Measurements from ENCODE around the gene BOLL.
"Not testable (repeated sequence)": the region's sequence is repeated elsewhere in the genome, so short reads cannot be mapped to it uniquely, and the experiment has no call there.

The BOLL gene, protein sequence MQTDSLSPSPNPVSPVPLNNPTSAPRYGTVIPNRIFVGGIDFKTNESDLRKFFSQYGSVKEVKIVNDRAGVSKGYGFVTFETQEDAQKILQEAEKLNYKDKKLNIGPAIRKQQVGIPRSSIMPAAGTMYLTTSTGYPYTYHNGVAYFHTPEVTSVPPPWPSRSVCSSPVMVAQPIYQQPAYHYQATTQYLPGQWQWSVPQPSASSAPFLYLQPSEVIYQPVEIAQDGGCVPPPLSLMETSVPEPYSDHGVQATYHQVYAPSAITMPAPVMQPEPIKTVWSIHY

DNA sequence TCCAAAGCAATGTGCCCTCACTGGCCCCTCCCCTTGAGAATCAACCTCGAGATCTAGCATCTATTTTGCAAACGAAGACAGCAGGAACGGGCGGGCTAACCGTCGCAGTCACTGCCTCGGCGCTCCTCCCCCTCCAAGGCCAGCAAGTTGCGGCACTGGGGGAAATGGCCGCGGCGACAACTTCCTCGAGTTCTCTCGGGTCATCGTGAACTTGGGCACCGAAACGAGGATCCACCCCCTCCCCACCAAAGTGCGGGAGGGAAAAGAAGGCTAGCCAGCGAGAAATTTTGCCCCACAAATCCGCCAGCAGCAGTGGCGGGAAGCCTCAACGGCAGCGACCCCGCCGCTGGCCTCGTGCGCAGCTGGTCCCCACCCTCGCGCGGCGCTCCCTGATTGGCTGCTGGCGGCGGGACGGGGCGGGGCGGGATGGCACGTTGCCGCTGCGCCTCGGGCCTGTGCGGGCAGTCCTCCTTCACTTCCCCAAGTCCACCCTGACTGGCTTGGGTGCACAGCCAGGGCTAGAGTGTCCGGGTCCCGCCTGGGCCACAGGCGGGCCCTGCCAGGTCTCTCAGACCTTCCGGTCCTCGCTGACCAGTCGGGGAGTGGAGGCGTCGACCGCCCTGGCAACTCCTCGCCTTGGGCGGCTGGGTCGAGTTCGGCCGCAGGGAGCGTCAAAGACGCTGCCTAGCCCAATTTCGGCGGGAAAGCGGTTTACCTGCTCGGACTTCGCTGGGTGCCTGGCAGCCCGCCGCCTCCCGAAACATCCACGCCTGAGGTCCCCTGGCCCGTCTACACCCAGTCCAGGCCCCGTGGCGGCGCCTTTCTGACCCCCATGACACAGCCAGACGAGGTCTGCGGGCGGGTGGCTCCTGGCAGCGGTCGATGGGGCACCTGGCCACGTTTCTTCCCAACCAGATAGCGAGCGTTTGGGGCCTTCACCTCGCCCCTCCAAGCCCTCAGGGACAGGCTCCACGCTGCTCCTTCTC, at the start of gene BOLL:
TSS of gene BOLL (minus strand) at position 364 of the 986 bp plus-strand sequence. CDS start 3,469 bp downstream, outside the sequence.
- no peak for DNase-seq (ENCODE audit: low read depth in 2 of 2)

DNA sequence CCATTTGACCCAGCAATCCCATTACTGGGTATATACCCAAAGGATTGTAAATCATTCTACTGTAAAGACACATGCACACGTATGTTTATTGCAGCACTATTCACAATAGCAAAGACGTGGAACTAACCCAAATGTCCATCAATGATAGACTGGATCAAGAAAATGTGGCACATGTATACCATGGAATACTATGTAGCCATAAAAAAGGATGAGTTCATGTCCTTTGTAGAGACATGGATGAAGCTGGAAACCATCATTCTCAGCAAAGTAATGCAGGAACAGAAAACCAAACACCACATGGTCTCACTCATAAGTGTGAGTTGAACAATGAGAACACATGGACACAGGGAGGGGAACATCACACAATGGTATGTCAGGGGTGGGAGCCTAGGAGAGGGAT, 49.7 kb upstream of the BOLL start:
- not testable (repeated sequence) for DNase-seq (ENCODE audit: low read depth in 2 of 2)

- no peak for DNase-seq (ENCODE audit: low read depth in 2 of 2)
Measured at GRCh38 chr2:197828464-197829135, 43.5 kb upstream of the BOLL start.

DNA sequence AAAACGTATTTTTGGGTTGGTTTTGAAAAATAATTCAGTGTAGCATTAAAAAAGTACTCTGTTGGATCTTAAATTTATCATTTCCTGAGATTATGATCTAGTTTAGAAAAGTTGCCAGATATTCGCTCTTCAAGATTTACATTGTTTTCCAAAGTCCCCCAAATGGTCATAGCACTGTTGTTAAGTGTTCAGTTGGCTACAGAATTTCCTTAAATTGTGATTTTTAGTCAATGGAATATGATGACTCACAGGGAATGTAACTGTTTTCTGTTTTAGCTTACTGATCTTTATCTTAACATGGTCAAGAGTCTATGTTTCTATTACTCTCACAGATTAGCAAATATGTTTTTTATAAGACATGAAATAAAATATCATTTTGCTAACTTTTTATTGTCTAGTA, 42.5 kb upstream of the BOLL start:
- no peak for DNase-seq (ENCODE audit: low read depth in 2 of 2)

GRCh38 chr2:197822333-197822732, 37.2 kb upstream of the BOLL start:
- DNase-seq (ENCODE audit: low read depth in 2 of 2), result no peak

GRCh38 chr2:197821550-197822289, 36.6 kb upstream of the BOLL start:
- no peak for DNase-seq (ENCODE audit: low read depth in 2 of 2)

DNA sequence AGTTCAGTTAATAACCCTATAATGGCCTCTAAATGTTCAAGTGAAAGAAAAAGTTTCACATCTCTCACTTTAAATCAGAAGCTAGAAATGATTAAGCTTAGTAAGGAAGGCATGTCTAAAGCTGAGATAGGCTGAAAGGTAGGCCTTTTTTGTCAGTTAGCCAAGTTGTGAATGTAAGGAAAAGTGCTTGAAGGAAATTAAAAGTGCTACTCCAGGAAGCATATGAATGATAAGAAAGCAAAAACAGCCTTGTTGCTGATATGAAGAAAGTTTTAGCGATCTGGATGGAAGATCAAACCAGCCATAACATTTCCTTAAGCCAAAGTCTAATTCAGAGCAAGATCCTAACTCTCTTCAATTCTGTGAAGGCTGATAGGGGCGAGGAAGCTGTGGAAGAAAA, 29.4 kb upstream of the BOLL start:
- no peak for DNase-seq (ENCODE audit: low read depth in 2 of 2)

DNA sequence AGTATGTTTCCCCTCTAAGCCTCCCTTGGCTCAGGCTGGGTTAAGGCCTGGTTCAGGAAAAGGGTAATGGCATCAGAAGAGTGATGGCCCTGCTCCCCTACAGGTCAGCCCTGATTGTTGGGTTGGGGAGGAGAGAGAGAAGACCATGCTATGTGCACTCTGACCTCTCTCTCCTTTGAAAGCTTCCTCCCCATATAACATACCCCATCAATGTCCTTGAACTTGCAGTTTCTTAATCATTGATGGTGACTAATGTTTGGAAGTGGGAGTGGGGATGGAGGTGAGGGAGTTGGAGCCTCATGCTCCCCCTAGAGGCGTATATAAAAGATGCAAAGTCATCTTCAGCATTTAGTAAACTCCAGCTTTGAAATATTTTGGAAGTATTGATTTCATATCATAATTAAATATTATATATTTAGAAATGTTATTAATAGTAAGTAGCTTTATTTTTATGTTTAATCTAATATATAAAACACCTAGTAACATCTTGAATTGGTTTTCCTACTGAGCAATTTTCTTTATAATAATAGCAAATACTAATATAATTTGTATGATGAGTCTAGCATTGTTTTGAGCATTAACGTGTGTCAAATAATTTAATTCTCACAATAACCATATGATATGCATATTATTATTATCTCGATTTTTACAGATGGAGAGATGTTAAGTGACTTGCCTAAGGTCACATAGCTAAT, 28.1 kb upstream of the BOLL start:
- DNase-seq (ENCODE audit: low read depth in 2 of 2), result no peak

- DNase-seq (ENCODE audit: low read depth in 2 of 2), result no peak
Measured at GRCh38 chr2:197810491-197810890, 25.4 kb upstream of the BOLL start.

- no peak for DNase-seq (ENCODE audit: low read depth in 2 of 2)
Measured at GRCh38 chr2:197810016-197810415, 24.9 kb upstream of the BOLL start.

DNA sequence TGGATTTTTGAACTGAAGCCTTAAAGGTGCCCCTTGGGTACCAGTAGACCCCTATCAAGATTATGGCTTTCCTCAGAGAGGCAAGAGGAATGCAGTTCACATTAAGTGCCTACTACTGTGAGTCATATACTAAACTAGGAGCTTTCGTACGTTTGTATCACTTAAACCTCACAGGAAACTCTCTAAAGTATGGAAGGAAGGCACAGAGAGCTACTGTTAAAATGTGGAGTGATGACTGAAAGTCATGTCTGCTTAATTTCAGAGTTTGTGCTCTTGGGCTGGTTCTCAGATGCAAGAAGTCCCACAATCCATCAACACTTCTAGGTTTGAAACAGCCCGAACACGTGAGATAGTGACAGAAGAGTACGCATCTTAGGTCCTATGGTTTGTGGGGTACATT, 23.9 kb upstream of the BOLL start:
- no peak for DNase-seq (ENCODE audit: low read depth in 2 of 2)

DNA sequence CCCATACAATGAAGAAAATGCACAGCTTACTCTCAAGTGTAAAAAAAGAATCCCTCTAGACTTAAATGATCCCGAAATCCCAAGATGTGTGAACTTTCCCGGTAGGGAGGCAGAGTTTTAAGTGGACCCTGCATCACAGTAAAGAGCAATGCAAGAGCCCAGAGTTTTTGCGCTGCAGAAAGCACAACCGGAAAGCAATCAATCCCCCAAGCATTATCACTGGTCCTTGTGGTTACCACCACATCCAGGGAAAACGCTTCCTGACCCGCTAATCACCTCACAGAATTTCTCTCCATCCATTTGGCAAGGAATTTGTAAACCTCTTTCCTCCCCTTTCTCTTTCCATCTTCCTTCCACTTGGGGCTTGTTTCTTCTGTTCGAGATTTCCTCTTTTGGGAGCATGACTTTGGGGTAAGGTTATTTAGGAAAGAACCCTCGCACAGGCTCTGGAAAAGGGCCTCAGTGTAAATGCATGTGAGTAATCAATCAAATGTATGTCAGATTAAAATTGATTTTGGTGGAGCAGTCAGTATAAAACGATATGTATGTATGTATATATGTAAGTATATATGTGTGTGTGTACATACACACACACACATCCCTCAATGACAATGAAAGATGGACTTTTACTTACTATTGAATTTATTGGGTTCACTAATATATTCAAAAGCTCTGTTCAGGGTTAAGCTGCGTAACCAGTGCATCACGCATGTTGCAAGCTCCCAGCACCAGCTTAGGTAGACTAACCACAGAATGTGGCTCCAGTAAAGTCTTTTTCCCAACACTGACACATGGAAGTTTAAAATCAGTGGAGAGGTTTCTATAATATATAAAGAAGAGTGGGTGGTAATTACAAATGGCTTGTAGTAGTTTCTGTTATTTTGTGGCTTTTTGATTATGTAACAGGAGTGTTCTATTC, 20.9 kb upstream of the BOLL start:
- no peak for DNase-seq (ENCODE audit: low read depth in 2 of 2)

GRCh38 chr2:197804758-197805714, 19.9 kb upstream of the BOLL start:
- DNase-seq (ENCODE audit: low read depth in 2 of 2), result no peak

- DNase-seq (ENCODE audit: low read depth in 2 of 2), result peak; percentile 78 to 80
Measured at GRCh38 chr2:197804049-197804757, 19.1 kb upstream of the BOLL start, which contains the start of gene PLCL1. Gene PLCL1 (plus strand): TSS chr2:197804593.

DNA sequence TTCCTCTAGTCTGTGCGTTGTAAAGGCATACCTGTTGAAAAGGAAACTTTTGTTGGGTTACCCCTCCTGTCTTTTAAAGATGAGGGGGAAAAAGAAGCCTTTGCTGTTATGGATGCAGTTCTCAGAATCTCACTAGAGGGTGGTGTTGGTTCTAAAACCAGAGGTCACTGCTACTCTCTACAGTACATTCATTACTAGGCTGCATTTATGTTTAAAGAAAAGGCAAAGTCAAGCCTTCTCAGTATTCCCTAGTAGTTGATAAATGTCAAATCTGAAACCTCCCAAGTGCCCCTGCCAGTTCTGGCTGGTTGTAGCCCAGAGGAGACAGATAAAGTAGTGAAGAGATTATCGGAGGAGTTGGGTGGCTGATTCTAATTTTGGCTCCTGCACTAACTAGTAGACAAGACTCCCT, 17.9 kb upstream of the BOLL start:
- DNase-seq (ENCODE audit: low read depth in 2 of 2), result peak in 1 of 2 donors; percentile 32

- no peak for DNase-seq (ENCODE audit: low read depth in 2 of 2)
Measured at GRCh38 chr2:197801033-197801432, 15.9 kb upstream of the BOLL start.

DNA sequence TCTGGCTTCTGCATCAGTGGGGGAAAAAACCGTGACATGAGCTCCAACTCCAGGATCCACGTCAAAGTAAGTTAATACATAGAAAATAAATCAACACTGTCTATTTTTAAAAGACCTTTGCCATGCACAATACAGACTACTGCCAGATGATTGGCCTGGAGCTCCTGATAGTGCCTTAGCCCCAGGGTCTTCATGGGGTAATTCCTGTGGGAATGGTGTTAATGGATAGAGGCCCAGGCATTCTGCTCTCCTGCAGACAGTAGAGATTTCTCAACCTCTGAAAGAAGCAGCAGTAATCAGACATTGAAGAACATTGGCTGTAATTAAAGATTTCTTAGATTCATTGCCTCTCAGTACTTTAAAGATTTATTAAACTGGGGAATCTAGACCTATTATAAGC, 15.0 kb upstream of the BOLL start:
- DNase-seq (ENCODE audit: low read depth in 2 of 2), result no peak

- DNase-seq (ENCODE audit: low read depth in 2 of 2), result no peak
Measured at GRCh38 chr2:197799068-197799467, 13.9 kb upstream of the BOLL start.
